Measurements from ENCODE around the gene CROCC. TPM values are rescaled to one million over a fixed set of nuclear protein-coding genes. Genes with fewer than 3 reads are reported as not detected.
"Not testable (repeated sequence)": the region's sequence is repeated elsewhere in the genome, so short reads cannot be mapped to it uniquely, and the experiment has no call there.

Gene CROCC
- total RNA-seq, 1 experiment from 2014 or later = 19.4 TPM

GRCh38 chr1:16960560-16961296 is 39.0 kb downstream of the CROCC start:
- DNase-seq = no peak
- H3K9me3 ChIP-seq (replicated peaks) = no peaks in the 10 kb centered on the region
- H3K27me3 ChIP-seq = no peaks in the 10 kb centered on the region
- H3K4me3 ChIP-seq = no peak overlapping the region
- no peaks in the 10 kb centered on the region for H3K4me1 ChIP-seq
- H3K36me3 ChIP-seq = peaks cover 8% of the 10 kb centered on the region
- H3K27ac ChIP-seq = no peak overlapping the region

- H3K9me3 ChIP-seq (replicated peaks) = no peaks in the 10 kb centered on the region
- no peak overlapping the region for H3K4me3 ChIP-seq
- DNase-seq = no peak
- H3K27me3 ChIP-seq = no peaks in the 10 kb centered on the region
- H3K4me1 ChIP-seq = peaks cover 5% of the 10 kb centered on the region
- no peak overlapping the region for H3K27ac ChIP-seq
- peaks cover 8% of the 10 kb centered on the region for H3K36me3 ChIP-seq
These were observed 39.8 kb downstream of the CROCC start for GRCh38 chr1:16961297-16962133.

DNA sequence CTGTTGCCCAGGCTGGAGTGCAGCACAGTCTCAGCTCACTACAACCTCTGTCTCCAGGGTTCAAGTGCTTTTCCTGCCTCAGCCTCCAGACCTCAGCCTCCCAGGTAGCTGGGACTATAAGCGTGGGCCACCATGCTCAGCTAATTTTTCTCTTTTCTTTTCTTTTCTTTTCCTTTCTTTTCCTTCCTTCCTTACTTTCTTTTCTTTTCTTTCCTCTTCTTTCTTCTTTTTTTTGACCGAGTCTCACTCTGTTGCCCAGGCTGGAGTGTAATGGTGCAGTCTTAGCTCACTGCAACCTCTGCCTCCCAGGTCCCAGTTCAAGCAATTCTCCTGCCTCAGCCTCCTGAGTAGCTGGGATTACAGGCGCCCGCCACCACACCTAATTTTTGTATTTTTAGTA is 42.4 kb downstream of the CROCC start:
- not testable (repeated sequence) for H3K4me3 ChIP-seq; H3K27ac ChIP-seq; DNase-seq; H3K9me3 ChIP-seq (replicated peaks); H3K36me3 ChIP-seq; H3K27me3 ChIP-seq
- peaks cover 23% of the 10 kb centered on the region for H3K4me1 ChIP-seq

DNA sequence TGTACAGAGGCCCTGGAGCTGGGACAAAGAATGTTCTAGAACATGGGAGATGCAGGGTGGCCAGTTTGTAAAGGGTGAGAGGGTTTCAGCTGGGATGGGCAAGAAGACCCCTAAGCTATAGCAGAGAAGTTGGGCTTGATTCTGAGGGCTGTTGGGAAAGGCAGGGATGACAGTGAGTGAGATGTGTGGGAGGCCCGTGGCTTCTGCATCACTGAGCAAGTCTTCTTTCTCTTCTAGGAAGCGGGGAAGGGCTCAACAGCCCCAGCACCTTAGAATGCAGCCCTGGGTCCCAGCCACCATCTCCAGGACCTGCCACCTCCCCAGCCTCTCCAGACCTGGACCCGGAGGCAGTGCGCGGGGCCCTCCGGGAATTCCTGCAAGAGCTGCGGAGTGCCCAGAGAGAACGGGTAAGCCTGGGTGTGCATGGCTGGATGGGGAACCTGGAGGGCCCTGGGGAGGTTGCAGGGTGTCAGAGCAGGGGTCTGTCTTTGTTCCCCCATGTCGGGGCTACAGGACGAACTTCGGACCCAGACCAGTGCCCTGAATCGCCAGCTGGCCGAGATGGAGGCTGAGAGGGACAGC is 43.8 kb downstream of the CROCC start:
- Histone ChIP-seq H3K36me3 (peaks cover 6% of the 10 kb centered on the region), H3K9me3 (replicated peaks) (no peaks in the 10 kb centered on the region), H3K4me3 (no peak overlapping the region), H3K27me3 (no peaks in the 10 kb centered on the region), H3K27ac (no peak overlapping the region), H3K4me1 (peaks cover 23% of the 10 kb centered on the region)
- DNase-seq = no peak

DNA sequence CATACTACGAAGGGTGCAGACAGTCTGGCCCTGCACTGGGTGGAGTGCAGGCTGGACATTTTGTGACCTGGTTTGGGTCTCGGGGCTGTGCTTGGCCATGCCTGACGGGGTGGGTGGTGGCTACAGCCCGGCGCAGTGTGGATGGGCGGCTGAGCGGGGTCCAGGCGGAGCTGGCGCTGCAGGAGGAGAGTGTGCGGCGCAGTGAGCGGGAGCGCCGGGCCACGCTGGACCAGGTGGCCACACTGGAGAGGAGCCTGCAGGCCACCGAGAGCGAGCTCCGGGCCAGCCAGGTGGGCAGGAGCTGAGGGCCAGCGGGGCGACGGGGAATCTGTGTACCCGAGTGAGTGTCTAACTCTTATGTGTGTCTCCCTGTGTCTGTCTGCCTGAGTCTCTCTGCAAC is 44.6 kb downstream of the CROCC start:
- peaks cover 6% of the 10 kb centered on the region for H3K36me3 ChIP-seq
- peak overlapping the region; percentile 69; the same call in 1 of the 2 replicates for H3K27ac ChIP-seq
- no peaks in the 10 kb centered on the region for H3K27me3 ChIP-seq
- no peak overlapping the region for H3K4me3 ChIP-seq
- DNase-seq = no peak
- H3K9me3 ChIP-seq (replicated peaks) = no peaks in the 10 kb centered on the region
- peaks cover 27% of the 10 kb centered on the region for H3K4me1 ChIP-seq

DNA sequence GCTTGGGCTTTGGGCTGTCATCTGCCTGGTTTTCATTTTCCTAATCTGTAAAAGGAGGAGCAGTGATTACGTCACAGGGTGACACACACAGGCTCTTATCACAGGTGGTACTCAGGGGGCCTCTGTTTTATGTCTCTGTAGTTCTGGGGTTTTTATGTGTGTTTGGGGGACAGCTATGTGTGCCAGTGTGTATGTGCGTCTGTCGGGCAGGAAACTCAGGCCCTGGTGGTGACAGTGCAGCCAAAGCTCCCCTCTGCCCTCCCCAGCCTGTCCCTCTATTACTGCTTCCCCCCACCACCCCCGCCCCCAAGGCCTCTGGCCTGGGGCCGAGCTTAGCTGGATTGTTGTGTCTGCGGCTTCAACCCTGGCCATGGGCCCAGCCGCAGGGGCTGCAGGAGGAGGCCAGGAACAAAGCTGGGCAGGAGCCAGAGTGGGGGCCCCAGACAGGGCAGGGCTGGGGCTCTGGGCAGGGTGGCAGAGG is 45.4 kb downstream of the CROCC start:
- peak; percentile 93 to 94 for DNase-seq
- Histone ChIP-seq H3K27ac (peak overlapping the region; percentile 69), H3K9me3 (replicated peaks) (no peaks in the 10 kb centered on the region), H3K4me1 (peaks cover 34% of the 10 kb centered on the region), H3K27me3 (no peaks in the 10 kb centered on the region), H3K4me3 (no peak overlapping the region), H3K36me3 (peaks cover 6% of the 10 kb centered on the region)

GRCh38 chr1:16967962-16968361 is 46.2 kb downstream of the CROCC start:
- H3K4me1 ChIP-seq = peaks cover 34% of the 10 kb centered on the region
- H3K9me3 ChIP-seq (replicated peaks) = no peaks in the 10 kb centered on the region
- no peak for DNase-seq
- peaks cover 6% of the 10 kb centered on the region for H3K36me3 ChIP-seq
- H3K27ac ChIP-seq = peak overlapping the region; percentile 69
- no peak overlapping the region for H3K4me3 ChIP-seq
- no peaks in the 10 kb centered on the region for H3K27me3 ChIP-seq

GRCh38 chr1:16968372-16968771 is 46.6 kb downstream of the CROCC start:
- Histone ChIP-seq H3K36me3 (peaks cover 6% of the 10 kb centered on the region), H3K27ac (no peak overlapping the region; the same call in 1 of the 2 replicates), H3K4me3 (no peak overlapping the region), H3K27me3 (no peaks in the 10 kb centered on the region), H3K4me1 (peaks cover 34% of the 10 kb centered on the region), H3K9me3 (replicated peaks) (no peaks in the 10 kb centered on the region)
- DNase-seq = no peak

DNA sequence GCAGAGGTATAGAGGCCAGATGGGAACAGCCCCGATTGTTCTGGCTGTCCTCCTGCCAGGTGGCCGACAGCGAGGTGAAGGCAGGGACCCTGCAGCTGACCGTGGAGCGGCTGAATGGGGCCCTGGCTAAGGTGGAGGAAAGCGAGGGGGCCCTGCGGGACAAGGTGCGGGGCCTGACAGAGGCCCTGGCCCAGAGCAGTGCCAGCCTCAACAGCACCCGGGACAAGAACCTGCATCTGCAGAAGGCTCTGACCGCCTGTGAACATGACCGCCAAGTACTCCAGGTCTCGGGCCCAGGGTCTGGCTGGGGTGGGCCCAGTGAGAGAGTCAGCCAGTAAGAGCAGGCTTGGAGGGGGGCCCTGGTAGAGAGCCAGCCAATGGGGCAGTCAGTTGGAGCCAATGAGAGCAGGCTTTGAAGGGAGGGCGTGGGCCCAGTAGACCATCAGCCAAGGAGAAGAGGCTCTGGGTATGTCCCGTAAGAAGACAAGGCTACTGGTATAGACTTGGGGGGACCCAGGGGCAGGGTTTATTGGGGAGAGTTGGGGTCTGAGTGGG is 47.4 kb downstream of the CROCC start:
- Histone ChIP-seq H3K27ac (no peak overlapping the region), H3K36me3 (peaks cover 6% of the 10 kb centered on the region)

DNA sequence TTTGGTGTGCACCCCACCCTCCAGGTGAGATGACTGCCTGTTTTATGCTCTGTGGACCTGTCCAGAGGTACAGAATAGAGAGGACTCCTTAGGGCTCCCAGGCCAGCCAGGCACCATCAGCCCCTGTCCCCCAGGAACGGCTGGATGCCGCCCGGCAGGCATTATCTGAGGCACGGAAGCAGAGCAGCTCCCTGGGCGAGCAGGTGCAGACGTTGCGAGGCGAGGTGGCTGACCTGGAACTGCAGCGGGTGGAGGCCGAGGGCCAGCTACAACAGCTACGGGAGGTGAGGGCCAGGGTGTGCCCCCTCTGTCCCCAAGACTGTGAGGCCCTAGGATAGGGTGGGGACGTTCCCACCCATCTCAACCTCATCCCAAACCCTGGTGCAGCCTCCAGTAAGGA is 47.9 kb downstream of the CROCC start:
- Histone ChIP-seq H3K27ac (no peak overlapping the region), H3K27me3 (no peaks in the 10 kb centered on the region), H3K4me1 (peaks cover 34% of the 10 kb centered on the region), H3K4me3 (no peak overlapping the region), H3K9me3 (replicated peaks) (no peaks in the 10 kb centered on the region), H3K36me3 (peaks cover 6% of the 10 kb centered on the region)
- no peak for DNase-seq

More for the DNA sequence above, 47.4 kb downstream of the CROCC start:
- Histone ChIP-seq H3K4me3 (no peak overlapping the region), H3K4me1 (peaks cover 34% of the 10 kb centered on the region), H3K9me3 (replicated peaks) (no peaks in the 10 kb centered on the region), H3K27me3 (no peaks in the 10 kb centered on the region)
- no peak for DNase-seq

DNA sequence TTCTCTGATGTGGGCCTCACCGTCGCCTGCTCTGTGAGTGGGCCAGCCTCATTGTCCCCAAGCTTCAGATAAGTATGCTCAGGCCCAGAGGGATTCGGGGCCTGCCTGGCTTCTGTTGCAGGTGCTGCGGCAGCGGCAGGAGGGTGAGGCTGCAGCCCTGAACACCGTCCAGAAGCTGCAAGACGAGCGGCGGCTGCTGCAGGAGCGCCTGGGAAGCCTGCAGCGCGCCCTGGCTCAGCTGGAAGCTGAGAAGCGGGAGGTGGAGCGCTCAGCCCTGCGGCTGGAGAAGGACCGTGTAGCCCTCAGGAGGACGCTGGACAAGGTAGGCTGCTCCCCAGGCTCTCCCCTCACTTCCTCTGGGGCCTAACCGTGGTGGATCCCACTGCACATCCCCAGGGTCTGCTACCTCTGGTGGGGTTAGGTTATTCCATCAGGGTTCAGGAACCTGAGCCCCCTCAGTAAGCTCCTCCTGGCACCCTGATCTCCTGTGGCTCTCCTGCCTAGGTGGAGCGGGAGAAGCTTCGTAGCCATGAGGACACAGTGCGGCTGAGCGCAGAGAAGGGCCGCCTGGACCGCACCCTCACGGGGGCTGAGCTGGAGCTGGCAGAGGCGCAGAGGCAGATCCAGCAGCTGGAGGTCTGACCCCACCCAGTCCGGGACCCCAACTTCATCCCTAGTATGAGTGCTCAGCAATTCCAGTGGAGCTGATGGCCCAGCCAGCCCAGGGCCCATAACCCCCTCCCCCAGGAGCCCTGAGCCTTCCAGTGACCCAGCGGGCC is 48.6 kb downstream of the CROCC start:
- Histone ChIP-seq H3K27ac (no peak overlapping the region), H3K36me3 (peaks cover 4% of the 10 kb centered on the region), H3K9me3 (replicated peaks) (no peaks in the 10 kb centered on the region), H3K4me3 (no peak overlapping the region), H3K4me1 (peaks cover 34% of the 10 kb centered on the region), H3K27me3 (no peaks in the 10 kb centered on the region)
- DNase-seq = no peak

GRCh38 chr1:16971341-16972188 is 49.8 kb downstream of the CROCC start:
- Histone ChIP-seq H3K4me3 (no peak overlapping the region), H3K4me1 (peaks cover 39% of the 10 kb centered on the region), H3K36me3 (peaks cover 4% of the 10 kb centered on the region), H3K27ac (no peak overlapping the region), H3K9me3 (replicated peaks) (no peaks in the 10 kb centered on the region), H3K27me3 (no peaks in the 10 kb centered on the region)
- DNase-seq = peak; percentile 49 to 60

DNA sequence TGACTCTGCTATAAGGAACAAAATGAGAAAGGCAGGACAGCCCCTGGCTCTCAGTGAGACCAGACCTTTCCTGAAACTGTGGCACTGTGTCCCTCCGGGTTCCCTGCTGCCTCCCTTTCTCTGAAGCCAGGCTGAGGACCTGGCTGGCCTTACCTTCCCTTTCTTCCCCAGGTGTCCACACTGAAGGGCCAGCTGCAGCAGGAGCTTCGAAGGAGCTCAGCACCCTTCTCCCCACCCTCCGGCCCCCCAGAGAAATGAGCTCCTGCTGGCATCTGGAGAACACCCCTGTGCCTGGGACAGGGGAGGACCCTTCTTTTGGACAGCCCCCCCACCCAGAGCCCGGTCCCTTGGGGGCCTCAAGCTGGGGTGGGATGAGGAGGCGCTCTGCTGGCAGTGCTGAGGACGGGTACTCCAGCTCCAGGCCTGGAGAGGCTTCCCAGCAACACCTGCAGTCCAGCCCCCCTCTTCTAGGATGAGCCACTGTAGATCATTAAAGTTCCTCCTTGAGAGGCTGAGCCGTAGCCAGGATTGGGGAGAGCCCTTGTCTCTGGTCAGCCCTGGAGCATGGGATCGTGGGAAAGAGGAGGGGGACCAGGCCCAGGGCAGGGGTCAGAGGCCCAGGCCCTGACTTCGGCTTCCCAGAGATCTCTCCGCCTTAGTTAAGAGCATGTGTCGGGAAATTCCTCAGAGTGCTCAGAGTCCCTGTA is 50.6 kb downstream of the CROCC start:
- H3K4me1 ChIP-seq = peaks cover 39% of the 10 kb centered on the region
- no peak overlapping the region for H3K27ac ChIP-seq
- DNase-seq = no peak
- peaks cover 4% of the 10 kb centered on the region for H3K36me3 ChIP-seq
- H3K27me3 ChIP-seq = no peaks in the 10 kb centered on the region
- H3K4me3 ChIP-seq = no peak overlapping the region
- H3K9me3 ChIP-seq (replicated peaks) = no peaks in the 10 kb centered on the region

All from SJCRH30 (cell line).